GM21737 (cell line): ENCODE data around the gene PITRM1.
"Not testable (repeated sequence)": the region's sequence is repeated elsewhere in the genome, so short reads cannot be mapped to it uniquely, and the experiment has no call there.

Source experiments
- ATAC-seq: cut with Tn5 transposase; IDR thresholded peaks from one replicate; pipeline ENCODE4 v1.9.1; 2021; ENCODE audit warnings: mild to moderate bottlenecking, moderate library complexity; ENCODE audit not compliant: unreplicated experiment

The PITRM1 gene, protein sequence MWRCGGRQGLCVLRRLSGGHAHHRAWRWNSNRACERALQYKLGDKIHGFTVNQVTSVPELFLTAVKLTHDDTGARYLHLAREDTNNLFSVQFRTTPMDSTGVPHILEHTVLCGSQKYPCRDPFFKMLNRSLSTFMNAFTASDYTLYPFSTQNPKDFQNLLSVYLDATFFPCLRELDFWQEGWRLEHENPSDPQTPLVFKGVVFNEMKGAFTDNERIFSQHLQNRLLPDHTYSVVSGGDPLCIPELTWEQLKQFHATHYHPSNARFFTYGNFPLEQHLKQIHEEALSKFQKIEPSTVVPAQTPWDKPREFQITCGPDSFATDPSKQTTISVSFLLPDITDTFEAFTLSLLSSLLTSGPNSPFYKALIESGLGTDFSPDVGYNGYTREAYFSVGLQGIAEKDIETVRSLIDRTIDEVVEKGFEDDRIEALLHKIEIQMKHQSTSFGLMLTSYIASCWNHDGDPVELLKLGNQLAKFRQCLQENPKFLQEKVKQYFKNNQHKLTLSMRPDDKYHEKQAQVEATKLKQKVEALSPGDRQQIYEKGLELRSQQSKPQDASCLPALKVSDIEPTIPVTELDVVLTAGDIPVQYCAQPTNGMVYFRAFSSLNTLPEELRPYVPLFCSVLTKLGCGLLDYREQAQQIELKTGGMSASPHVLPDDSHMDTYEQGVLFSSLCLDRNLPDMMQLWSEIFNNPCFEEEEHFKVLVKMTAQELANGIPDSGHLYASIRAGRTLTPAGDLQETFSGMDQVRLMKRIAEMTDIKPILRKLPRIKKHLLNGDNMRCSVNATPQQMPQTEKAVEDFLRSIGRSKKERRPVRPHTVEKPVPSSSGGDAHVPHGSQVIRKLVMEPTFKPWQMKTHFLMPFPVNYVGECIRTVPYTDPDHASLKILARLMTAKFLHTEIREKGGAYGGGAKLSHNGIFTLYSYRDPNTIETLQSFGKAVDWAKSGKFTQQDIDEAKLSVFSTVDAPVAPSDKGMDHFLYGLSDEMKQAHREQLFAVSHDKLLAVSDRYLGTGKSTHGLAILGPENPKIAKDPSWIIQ

DNA sequence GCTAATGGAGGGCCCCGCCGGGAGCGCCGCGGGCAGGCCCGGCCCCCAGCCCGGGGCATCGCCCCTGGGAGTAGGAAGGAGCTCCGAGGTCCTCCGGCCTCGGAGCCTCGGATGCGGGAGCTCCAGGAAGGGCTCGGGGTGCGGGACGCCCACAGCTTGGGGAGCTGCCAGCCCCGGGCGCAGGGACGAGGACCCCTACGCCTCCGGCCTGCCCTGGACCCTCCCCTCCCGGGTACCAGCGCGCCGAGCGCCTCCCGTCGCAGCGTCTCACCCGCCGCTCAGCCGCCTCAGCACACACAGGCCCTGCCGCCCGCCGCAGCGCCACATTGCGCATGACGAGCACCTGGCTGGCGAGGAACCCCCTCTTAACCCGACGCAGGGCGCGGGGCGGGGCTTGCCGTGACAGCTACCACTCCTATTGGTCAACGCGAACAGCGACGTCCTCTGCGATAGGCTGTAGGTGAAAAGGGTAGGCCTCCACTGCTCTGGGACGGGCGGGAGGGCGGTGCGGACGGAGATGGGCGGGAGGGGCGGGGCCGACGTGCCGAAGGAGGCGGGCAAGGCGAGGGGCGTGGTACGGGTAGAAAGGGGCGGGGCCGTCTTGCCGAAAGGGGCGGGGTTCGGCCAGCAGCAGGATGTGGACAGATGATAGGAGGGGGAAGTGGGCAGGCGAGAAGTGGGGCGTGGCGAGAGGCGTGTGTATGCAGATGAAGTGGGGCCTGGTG is at the start of gene PITRM1:
PITRM1 (minus strand) TSS at position 337 of the 725 bp plus-strand sequence; CDS start at position 327, 10 bp downstream.
- ATAC-seq: peak; percentile 96

DNA sequence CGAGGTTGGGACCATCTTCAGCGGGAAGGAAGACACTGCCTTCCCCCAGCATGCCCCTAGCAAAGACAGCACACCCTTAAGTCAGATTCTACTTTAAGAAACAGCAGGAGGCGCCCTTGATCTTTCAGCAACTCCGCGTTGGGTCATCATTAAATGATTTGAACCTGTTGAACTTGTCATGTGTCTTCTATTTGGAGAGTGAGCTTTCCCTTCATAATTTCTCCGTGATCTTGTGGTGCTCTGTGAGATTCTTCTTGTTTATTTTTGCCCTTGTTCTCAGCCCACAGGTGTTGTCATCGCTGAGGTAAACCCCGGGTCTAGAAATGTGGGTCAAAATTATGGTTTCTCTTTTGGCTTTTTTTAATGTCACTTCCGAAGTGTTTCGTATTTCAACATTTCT is 49.5 kb upstream of the PITRM1 start:
- ATAC-seq: no peak

- not testable (repeated sequence) for ATAC-seq
These were observed 49.0 kb upstream of the PITRM1 start for GRCh38 chr10:3221601-3222000.

DNA sequence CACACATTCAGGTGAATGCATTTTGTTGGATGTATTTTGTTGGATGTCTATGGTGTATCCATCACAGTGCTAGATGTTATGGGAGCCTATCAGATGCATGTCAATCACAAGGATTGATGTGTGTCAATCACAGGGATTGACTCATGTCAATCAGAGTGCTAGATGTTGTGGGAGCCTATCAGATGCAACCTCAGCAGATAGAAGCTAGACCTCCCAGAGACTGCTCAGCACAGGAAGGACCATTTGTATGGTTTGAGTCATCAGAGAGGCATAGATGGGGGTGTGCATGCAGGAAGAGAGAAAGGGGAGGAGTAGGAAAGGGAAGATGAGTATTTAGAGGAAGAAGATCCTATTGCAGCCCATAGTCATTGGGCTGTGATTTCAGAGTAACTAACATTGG is 48.3 kb upstream of the PITRM1 start:
- ATAC-seq: no peak

GRCh38 chr10:3219021-3219628 is 46.5 kb upstream of the PITRM1 start:
- ATAC-seq: not testable (repeated sequence)

GRCh38 chr10:3217853-3218252 is 45.3 kb upstream of the PITRM1 start:
- ATAC-seq: no peak

DNA sequence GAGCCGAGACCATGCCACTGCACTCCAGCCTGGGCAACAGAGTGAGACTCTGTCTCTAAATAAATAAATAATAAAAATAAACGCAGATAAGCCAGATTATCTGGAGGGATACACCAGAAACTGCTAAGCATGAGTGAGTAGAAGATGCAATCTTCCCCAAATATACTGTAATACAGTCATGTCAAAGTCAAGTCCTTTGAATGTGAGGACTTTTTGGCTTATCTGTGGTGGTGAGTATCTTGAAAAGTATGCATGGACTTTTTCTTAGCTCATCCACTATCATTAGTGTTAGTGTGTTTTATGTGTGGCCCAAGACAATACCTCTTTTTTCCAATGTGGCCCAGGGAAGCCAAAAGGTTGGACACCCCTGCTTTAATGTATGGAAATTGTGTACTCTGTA is 44.7 kb upstream of the PITRM1 start:
- ATAC-seq: no peak

GRCh38 chr10:3215153-3215775 is 42.7 kb upstream of the PITRM1 start:
- ATAC-seq: no peak

GRCh38 chr10:3213758-3214515 is 41.4 kb upstream of the PITRM1 start:
- ATAC-seq: no peak

DNA sequence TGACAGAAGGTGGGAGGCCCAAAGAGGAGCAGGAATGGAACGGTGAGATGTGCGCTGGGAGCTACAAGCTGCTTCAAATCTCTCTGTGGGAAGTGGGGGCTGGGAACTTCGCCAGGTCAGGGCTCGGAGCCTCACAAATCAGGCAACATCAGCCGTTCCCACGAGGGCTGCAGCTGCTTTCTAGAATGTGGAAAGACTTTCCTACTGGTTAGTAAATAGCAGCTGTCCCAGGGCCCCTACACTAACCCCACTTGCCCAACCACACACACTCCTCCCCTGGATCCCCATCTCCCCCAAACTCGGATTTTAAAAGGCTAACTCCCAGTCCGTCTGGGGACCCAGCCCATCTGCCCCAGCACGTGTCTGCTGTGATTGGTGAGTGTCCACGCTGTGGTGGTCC is 40.6 kb upstream of the PITRM1 start:
- ATAC-seq: no peak

DNA sequence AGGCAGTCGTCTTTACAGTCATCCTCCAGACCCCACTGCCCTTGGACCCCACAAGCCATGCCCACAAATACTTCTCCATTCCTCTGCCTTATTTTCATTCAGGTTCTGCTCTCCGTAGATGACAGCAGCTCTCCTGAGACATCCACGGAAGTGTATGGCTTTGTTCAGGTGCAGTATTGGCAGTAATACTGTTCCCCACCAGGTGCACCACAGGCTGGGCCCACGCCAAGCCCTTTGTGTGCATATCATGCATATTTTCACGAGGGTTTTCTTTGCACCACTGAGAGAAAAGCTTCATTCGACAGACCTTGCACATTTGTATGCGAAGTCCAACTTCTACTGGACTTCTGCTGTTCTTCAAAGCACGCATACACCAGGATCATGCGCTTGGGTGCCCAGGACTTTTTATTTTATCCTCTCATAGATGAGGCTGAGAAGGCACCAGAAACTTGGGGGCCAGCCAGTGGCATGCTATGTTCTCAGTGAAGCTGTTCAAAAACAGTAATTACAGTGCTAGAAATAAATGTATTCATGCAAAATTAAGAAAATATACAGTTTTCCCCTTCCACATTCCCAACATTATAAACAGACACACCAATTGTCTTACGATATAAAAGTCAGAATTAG is 37.8 kb upstream of the PITRM1 start:
- ATAC-seq: no peak

- no peak for ATAC-seq
These were observed 36.2 kb upstream of the PITRM1 start for GRCh38 chr10:3208481-3209406.

DNA sequence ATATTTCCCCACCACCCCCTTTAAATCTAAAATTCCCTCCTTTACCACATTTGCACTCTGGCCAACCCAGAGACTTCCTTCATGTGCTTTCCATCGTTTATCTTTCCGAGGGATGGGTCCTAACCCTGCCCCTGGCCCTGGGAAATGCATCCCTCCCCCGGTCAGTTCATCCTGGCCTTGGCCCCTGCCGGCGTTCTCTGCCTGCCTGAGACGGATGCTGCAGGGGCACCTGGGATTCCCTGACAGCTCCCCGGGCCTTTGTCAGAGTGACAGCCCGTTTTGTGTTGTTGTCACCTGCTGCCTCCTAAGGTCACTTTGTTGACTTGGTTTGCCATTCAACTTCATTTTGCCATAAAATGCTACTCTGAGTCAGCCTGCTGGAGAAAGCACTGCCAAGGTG is 34.8 kb upstream of the PITRM1 start:
- ATAC-seq: no peak

DNA sequence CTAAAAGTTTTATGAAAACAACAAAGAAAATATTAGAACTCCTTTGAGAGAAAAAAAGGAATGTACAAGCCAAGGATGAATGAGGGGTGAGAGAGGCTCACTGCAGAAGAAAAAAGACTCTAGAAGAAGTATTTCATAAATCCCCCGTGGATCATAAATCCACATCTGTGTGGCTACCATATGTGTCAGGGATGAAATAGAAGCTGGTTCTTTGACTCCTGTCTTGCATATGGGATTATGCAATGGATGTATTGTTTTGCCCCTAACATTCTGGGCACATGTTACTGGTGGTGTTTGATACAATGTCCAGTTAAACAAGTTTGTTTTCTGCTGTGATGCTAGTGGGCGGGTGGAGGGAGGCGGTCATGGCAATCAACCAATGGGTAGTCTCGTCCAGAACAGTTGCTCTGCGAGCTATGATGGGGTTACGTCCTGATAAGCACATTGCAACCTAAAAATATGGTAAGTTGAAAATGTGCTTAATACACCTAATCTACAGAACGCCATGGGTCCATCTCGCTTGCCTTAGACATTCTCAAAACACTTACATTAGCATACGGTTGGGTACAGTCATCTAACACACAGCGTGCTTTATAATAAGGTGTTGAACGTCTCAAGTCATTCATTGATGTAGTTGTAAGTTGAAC is 34.1 kb upstream of the PITRM1 start:
- no peak for ATAC-seq

DNA sequence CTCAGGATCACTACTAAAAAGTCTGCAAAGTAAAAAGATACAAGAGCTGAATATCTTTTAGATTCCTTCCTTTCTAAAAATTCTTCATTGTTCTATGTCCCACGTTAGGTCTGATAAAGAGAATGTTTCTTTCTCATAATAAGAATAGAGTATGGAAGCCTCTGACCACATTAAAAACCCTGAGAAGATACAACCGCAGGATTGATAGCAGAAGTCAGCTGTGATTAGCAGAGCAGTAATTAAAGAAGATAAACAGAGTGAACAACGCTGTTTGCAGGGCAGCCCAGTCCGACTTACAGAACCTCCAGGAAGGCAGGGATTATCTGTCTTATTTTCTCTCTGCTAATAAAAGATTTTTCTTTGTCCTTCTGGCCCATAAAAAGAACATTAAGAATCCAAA is 31.4 kb upstream of the PITRM1 start:
- no peak for ATAC-seq

- ATAC-seq: no peak
These were observed 30.6 kb upstream of the PITRM1 start for GRCh38 chr10:3203016-3203811.

DNA sequence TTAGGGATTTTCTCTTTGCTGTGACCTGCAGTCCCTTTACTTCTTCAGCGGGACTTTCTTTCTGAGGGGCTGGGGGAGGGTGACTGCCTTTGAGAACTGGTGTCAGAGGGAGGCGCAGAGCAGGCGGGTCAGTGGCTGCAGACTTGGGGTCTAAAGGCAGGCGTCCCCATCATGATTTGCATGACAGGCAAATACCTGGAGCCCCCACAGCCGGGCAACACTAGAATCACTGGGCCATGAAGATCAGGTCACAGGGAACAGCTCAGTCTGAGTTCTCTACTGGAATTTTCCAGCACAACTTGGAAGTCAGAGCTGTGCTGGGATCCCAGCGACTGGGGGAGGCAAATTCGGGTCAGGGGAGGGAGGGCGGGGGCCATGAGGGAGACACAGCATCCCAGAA is 29.2 kb upstream of the PITRM1 start:
- no peak for ATAC-seq
